ENCODE data around the gene SMG5. TPM values are rescaled to one million over a fixed set of nuclear protein-coding genes. Genes with fewer than 3 reads are reported as not detected.

SMG5 gene
- total RNA-seq, 1 donor from 2014 or later: 91.0 TPM

DNA sequence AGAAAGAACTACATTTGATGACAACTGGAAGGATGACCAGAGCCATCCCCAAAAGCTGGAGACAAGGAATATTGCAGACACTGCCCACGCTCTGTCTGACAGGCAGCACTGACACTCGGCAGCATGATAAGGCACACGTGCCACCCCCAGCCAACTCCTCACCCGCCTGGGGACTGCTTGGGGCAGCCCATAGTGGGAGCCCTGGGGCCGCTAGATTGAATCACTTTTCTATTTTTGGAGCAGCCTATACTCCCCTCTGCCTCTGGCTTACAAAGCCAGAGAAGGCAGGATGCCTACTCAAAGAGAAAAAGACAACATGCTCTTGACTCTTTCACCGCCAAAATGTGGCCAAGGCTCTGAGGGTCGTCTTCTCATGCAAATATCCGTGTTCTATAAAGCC is 1.3 kb downstream of the SMG5 start:
- Mint-ChIP-seq H3K27me3 (no peaks in the 10 kb centered on the region), H3K27ac (peak overlapping the region; percentile 94), H3K9me3 (no peaks in the 10 kb centered on the region), H3K4me1 (ENCODE audit: unreplicated experiment) (peaks cover 30% of the 10 kb centered on the region), H3K36me3 (peaks cover 16% of the 10 kb centered on the region), H3K4me3 (peak overlapping the region; percentile 93)
- no peak for DNase-seq (ENCODE audit: extremely low spot score, unreplicated experiment)
- TF ChIP-seq, protein P1, sequence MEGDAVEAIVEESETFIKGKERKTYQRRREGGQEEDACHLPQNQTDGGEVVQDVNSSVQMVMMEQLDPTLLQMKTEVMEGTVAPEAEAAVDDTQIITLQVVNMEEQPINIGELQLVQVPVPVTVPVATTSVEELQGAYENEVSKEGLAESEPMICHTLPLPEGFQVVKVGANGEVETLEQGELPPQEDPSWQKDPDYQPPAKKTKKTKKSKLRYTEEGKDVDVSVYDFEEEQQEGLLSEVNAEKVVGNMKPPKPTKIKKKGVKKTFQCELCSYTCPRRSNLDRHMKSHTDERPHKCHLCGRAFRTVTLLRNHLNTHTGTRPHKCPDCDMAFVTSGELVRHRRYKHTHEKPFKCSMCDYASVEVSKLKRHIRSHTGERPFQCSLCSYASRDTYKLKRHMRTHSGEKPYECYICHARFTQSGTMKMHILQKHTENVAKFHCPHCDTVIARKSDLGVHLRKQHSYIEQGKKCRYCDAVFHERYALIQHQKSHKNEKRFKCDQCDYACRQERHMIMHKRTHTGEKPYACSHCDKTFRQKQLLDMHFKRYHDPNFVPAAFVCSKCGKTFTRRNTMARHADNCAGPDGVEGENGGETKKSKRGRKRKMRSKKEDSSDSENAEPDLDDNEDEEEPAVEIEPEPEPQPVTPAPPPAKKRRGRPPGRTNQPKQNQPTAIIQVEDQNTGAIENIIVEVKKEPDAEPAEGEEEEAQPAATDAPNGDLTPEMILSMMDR (conservative IDR thresholded peaks at IDR 0.05): no peak

DNA sequence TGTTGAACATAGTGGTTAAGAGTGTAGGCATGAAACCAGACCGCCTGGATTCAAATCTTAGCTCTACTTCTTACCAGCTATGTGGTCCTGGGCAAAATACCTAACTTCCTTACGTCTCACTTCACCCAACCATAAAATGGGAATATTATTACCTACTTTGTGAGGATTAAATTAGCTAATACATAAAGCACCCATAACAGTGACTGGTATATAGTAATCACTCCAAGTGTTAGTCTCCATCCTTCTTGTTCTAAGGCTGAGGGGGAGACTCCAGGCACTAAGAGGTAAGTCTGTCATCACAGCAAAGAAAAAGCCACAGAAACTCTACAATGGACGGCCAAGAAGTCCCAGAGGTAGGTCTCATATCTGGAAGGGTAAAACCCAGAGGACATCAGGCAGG is 2.8 kb downstream of the SMG5 start:
- DNase-seq (ENCODE audit: extremely low spot score, unreplicated experiment): no peak
- H3K9me3 Mint-ChIP-seq: no peaks in the 10 kb centered on the region
- TF ChIP-seq, protein P1 (conservative IDR thresholded peaks at IDR 0.05): no peak
- H3K4me3 Mint-ChIP-seq: peak overlapping the region; percentile 68
- H3K4me1 Mint-ChIP-seq (ENCODE audit: unreplicated experiment): peaks cover 30% of the 10 kb centered on the region
- H3K36me3 Mint-ChIP-seq: peaks cover 16% of the 10 kb centered on the region
- H3K27ac Mint-ChIP-seq: peak overlapping the region; percentile 10
- no peaks in the 10 kb centered on the region for H3K27me3 Mint-ChIP-seq

DNA sequence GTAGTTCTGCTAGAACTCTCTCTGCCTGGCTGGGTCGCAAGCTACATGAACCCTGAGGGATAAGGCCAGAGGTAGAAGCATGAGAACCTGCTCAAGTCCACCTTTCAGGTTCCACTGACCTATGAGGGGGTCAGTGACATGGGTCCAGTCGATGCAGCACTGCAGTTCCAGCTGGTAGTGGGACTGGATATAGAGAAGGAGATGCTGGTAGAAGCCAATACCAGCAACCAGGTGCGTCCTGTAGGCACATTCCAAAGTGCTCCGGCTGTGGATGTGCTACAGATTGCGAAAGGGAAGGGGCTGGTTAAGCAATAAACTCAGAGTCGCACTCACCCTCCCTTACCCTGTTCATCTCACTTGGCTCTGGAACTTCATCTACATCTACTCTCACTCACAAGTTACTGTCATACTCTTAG is 5.7 kb downstream of the SMG5 start:
- Mint-ChIP-seq H3K9me3 (no peaks in the 10 kb centered on the region), H3K27ac (no peak overlapping the region), H3K27me3 (no peaks in the 10 kb centered on the region), H3K4me3 (no peak overlapping the region), H3K4me1 (ENCODE audit: unreplicated experiment) (peaks cover 13% of the 10 kb centered on the region), H3K36me3 (peaks cover 31% of the 10 kb centered on the region)
- TF ChIP-seq, protein P1 (conservative IDR thresholded peaks at IDR 0.05): no peak
- DNase-seq (ENCODE audit: extremely low spot score, unreplicated experiment): no peak

DNA sequence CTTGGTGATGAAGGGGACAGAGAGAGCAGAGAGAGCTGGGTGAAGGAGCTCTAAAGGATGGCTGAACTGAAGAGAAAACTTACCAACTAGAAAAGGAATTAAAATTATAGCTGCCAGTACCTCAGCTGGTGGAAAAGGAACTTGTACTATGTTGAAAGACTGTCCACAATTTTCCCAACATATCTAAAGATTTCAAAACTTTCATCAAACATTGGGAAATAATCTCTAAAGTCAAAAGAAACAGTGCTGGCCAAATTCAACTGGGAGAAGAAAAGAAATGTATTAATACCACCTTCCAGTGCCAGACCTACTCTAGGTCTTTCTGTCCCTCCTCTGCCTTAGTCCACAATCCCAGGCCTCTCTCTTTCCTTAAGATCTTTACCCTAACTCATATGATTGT is 6.1 kb downstream of the SMG5 start:
- Mint-ChIP-seq H3K9me3 (no peaks in the 10 kb centered on the region), H3K4me1 (ENCODE audit: unreplicated experiment) (peaks cover 11% of the 10 kb centered on the region), H3K27ac (no peak overlapping the region), H3K4me3 (no peak overlapping the region), H3K36me3 (peaks cover 34% of the 10 kb centered on the region), H3K27me3 (no peaks in the 10 kb centered on the region)
- TF ChIP-seq, protein P1 (conservative IDR thresholded peaks at IDR 0.05): no peak
- DNase-seq (ENCODE audit: extremely low spot score, unreplicated experiment): no peak

DNA sequence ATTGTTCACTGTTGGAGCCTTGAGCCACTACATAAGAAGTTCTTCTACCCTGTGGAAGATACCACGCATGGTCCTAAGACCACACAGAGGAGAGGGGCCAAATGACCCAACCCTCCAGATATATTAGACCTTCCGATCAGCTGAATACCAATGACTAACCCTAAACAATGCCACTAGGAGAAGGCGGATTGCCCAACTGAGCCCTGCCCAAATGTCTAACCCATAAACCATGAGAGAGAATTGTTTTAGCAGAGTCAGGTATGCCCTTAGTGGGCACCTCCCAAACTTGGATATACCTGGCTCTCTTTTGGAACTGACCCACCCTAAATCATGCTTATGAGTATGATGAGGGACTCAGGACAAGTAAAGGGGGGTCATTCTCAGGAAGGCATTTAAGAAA is 12.3 kb downstream of the SMG5 start:
- H3K4me3 Mint-ChIP-seq: no peak overlapping the region
- no peaks in the 10 kb centered on the region for H3K27me3 Mint-ChIP-seq
- TF ChIP-seq, protein P1 (conservative IDR thresholded peaks at IDR 0.05): no peak
- no peak for DNase-seq (ENCODE audit: extremely low spot score, unreplicated experiment)
- H3K4me1 Mint-ChIP-seq (ENCODE audit: unreplicated experiment): no peaks in the 10 kb centered on the region
- H3K27ac Mint-ChIP-seq: no peak overlapping the region
- no peaks in the 10 kb centered on the region for H3K9me3 Mint-ChIP-seq
- H3K36me3 Mint-ChIP-seq: peaks cover 43% of the 10 kb centered on the region

DNA sequence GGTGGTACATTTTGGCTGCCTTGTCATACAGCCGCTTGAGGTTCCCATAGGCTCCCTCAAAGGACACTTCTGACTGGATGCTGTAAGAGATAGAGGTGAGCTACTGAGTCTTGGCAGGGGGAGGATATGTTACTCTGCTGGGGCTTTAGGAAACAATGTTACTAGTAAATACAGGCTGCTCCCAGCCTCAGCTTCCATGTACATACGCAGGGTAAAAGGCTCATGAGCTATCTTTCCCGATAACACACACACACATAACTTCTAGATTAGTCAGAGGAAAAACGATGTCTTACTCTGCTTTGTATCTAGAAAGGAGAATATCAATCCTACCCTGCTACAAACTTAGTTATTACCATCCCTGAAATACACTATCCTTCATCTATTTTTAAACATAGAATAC is 14.3 kb downstream of the SMG5 start:
- H3K4me1 Mint-ChIP-seq (ENCODE audit: unreplicated experiment): no peaks in the 10 kb centered on the region
- H3K36me3 Mint-ChIP-seq: peaks cover 42% of the 10 kb centered on the region
- DNase-seq (ENCODE audit: extremely low spot score, unreplicated experiment): no peak
- H3K9me3 Mint-ChIP-seq: no peaks in the 10 kb centered on the region
- H3K27ac Mint-ChIP-seq: no peak overlapping the region
- TF ChIP-seq, protein P1 (conservative IDR thresholded peaks at IDR 0.05): no peak
- H3K27me3 Mint-ChIP-seq: no peaks in the 10 kb centered on the region
- H3K4me3 Mint-ChIP-seq: no peak overlapping the region
